HL-60 (cell line): ENCODE data around the gene KIAA1755.

ENCODE experiments used
- DNase-seq, 2 experiments: peaks; one replicate each; pipeline ENCODE4 v3.0.0-alpha.2; 2010 to 2020; ENCODE audit warnings: low read depth in 1 of 2, low spot score in 1 of 2
- H3K27ac ChIP-seq: fragments of 250-450 bp; sonication (Bioruptor Pico); replicated peaks from 2 replicates; pipeline ENCODE4 v1.5.1; 2020; ENCODE audit warnings: mild to moderate bottlenecking, moderate library complexity
- H3K27me3 ChIP-seq: fragments of 250-450 bp; sonication (Bioruptor Pico); 2 replicates; pipeline ENCODE4 v1.5.1; 2021; ENCODE audit warnings: mild to moderate bottlenecking, moderate library complexity; ENCODE audit not compliant: insufficient read depth, poor library complexity, severe bottlenecking
- H3K4me3 ChIP-seq: replicated peaks from 2 replicates; pipeline ENCODE4 v1.5.1; 2011; ENCODE audit warnings: mild to moderate bottlenecking, control low read depth, low read length; ENCODE audit not compliant: insufficient read depth
- GABPA ChIP-seq: IDR thresholded peaks from 2 replicates; pipeline ENCODE4 v1.6.1; 2012; ENCODE audit warnings: low read depth
- POLR2AphosphoS5 ChIP-seq: IDR thresholded peaks from 2 replicates; pipeline ENCODE4 v1.6.1; 2012; ENCODE audit warnings: low read depth
- REST ChIP-seq: IDR thresholded peaks from 2 replicates; pipeline ENCODE4 v1.6.1; 2012; ENCODE audit warnings: low read depth; ENCODE audit not compliant: insufficient replicate concordance
- SPI1 ChIP-seq: IDR thresholded peaks from 2 replicates; pipeline ENCODE4 v1.6.1; 2012; ENCODE audit warnings: low read depth, mild to moderate bottlenecking, borderline replicate concordance
- TF ChIP-seq, protein P1 (sequence below): IDR thresholded peaks from one replicate; pipeline ENCODE4 v1.5.1; 2011; ENCODE audit warnings: low read length, control low read depth, inconsistent platforms; ENCODE audit not compliant: insufficient read depth

Gene KIAA1755

DNA sequence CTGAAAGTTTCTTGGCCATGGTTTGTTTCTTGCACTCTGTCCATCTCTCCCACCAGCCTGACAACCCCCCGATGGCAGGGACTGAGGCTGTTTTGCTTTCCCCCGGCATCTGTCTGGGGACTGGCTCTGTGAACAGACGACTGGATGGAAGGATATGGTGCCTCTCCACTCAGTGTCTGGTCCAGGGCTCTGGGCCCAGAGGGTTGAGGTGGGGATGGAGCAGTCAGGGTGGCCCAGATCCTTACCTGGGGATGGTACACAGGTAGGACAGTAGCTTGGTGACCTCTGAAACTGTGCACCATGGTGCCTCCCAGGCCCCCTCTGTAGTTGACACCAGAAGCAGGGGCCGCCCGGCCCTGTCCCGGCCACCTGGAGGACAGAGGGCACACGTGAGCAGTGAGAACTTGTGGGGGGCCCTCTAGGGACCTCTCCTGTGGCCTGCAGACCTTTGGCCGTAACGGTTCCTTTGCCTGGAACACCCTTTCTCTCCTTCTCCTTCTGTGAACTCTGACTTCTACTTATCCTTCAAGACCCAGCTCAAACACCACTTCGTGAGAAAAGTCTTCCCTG, 29.5 kb downstream of the KIAA1755 start:
- Histone ChIP-seq H3K27ac (0 out of 2 replicates have a peak overlapping the region, but pooled peaks have one; percentile 21), H3K4me3 (no peak overlapping the region), H3K27me3 (no peaks in the 10 kb centered on the region)
- no peak for DNase-seq
- TF ChIP-seq GABPA (no peak), POLR2AphosphoS5 (no peak), SPI1 (no peak), REST (no peak)
- TF ChIP-seq, protein P1, sequence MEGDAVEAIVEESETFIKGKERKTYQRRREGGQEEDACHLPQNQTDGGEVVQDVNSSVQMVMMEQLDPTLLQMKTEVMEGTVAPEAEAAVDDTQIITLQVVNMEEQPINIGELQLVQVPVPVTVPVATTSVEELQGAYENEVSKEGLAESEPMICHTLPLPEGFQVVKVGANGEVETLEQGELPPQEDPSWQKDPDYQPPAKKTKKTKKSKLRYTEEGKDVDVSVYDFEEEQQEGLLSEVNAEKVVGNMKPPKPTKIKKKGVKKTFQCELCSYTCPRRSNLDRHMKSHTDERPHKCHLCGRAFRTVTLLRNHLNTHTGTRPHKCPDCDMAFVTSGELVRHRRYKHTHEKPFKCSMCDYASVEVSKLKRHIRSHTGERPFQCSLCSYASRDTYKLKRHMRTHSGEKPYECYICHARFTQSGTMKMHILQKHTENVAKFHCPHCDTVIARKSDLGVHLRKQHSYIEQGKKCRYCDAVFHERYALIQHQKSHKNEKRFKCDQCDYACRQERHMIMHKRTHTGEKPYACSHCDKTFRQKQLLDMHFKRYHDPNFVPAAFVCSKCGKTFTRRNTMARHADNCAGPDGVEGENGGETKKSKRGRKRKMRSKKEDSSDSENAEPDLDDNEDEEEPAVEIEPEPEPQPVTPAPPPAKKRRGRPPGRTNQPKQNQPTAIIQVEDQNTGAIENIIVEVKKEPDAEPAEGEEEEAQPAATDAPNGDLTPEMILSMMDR: no peak

GRCh38 chr20:38230253-38230551, 30.3 kb downstream of the KIAA1755 start:
- no peak overlapping the region for H3K27ac ChIP-seq
- DNase-seq: no peak
- H3K27me3 ChIP-seq: no peaks in the 10 kb centered on the region
- H3K4me3 ChIP-seq: no peak overlapping the region
- TF ChIP-seq GABPA (no peak), SPI1 (no peak)
- TF ChIP-seq, protein P1: no peak

DNA sequence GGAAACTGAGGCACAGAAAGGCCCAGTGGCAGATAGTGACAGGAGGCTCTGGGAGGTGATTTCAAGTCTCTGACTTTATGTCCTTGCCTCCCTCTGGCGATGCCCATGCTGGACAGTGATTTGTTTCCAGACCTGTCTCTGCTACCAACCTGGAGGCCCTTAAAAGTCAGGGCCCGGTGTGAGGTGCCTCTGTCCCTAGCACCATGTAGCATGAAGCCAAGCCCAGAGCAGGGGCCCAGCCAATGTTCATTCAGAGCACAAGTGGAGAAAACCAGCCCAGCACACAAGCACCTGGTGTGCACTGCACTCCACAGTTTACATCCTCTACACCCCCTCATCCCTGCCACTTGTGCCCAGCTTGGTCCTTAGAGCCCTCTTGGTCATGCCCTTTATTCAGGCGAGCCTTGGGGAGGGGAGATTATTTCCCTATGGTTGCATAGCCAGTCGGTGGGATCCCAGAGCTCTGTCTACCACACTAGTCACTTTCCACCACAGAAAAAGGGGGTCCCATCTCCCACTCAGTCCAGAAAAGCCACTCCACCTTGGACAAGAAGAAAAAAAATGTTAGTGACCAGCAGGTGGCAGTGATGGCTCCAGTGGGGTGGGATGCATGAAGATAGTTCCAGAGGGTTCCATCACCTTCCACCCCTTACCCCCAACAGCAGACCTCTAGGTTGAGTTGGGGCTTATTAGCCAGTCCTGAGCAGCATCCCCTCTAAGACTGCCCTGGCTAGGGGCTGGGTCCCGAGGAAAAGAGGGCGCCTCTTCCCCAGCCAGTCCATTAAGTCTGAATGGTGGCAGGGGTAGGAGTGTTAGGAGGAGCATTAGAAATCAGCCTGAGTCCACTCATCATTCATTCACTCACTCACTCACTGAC, 30.9 kb downstream of the KIAA1755 start:
- no peaks in the 10 kb centered on the region for H3K27me3 ChIP-seq
- TF ChIP-seq, protein P1: no peak
- TF ChIP-seq GABPA: no peak
- H3K4me3 ChIP-seq: no peak overlapping the region
- DNase-seq: peak in 1 of 2 experiments; percentile 49
- no peak overlapping the region for H3K27ac ChIP-seq

- no peak for DNase-seq
- TF ChIP-seq, protein P1: no peak
- TF ChIP-seq POLR2AphosphoS5: no peak
- TF ChIP-seq GABPA: no peak
- no peak for TF ChIP-seq REST
- TF ChIP-seq SPI1: no peak
- H3K27ac ChIP-seq: no peak overlapping the region
Observed at GRCh38 chr20:38228436-38228835, 32.1 kb downstream of the KIAA1755 start.

More at GRCh38 chr20:38228436-38228835, 32.1 kb downstream of the KIAA1755 start:
- Histone ChIP-seq H3K27me3 (no peaks in the 10 kb centered on the region), H3K4me3 (no peak overlapping the region)
